HCT116 (cell line): Measurements from ENCODE around the gene PXK. TPM values are rescaled to one million over a fixed set of nuclear protein-coding genes. Genes with fewer than 3 reads are reported as not detected.

Experiments
- ATAC-seq: fragments of 200-7000 bp; cut with Tn5 transposase; 2 replicates; pipeline ENCODE4 v1.9.1; 2020; ENCODE audit warnings: mild to moderate bottlenecking, moderate library complexity
- BruUV-seq: library from RNA; stranded (reverse); fragments of 400-500 nt; replicated peaks from 2 replicates; lab custom pipeline; 2021; lab: Mats Ljungman, UMichigan
- CTCF ChIA-PET: fragments of 300-600 bp; sonication (Branson Sonifier 250); formaldehyde crosslinking; loops from one replicate; lab custom pipeline; 2021; ENCODE audit warnings: antibody characterized with exemption; lab: Charles Lee
- POLR2A ChIA-PET: fragments of 300-600, 350-600 bp; sonication (Branson Sonifier 250); formaldehyde crosslinking; loops from one replicate; lab custom pipeline; 2021; ENCODE audit warnings: antibody characterized with exemption; lab: Charles Lee
- RAD21 ChIA-PET, 2 experiments: fragments of 300-600 bp; sonication (Branson Sonifier 250); formaldehyde crosslinking; loops; one replicate each; lab custom pipeline; 2023; ENCODE audit warnings: low total read pairs in 2 of 2; ENCODE audit not compliant: uncharacterized antibody in 2 of 2, unreplicated experiment in 2 of 2, low non-redundant PET in 1 of 2; lab: Charles Lee
- DNase-seq: peaks from one replicate; pipeline ENCODE4 v3.0.0-alpha.2; 2010; ENCODE audit warnings: low read depth, low spot score
- H2AFZ ChIP-seq: fragments of 200-600 bp; shearing (Covaris generic), sonication (generic); 2 replicates; pipeline ENCODE4 v1.6.1; 2017; ENCODE audit warnings: low read depth, mixed run types, mixed read lengths, antibody characterized with exemption, low read length; ENCODE audit not compliant: poor library complexity, severe bottlenecking
- H3K27ac ChIP-seq: 2 replicates; pipeline ENCODE4 v1.5.1; 2012; ENCODE audit warnings: low read depth, low read length
- H3K27me3 ChIP-seq: fragments of 200-600 bp; sonication (generic); 2 replicates; pipeline ENCODE4 v1.6.1; 2016; ENCODE audit warnings: mixed run types, low read length, mixed read lengths; ENCODE audit not compliant: insufficient read depth
- H3K36me3 ChIP-seq, 2 experiments: fragments of 200-500 bp in 1 of 2; fragments of 200-600 bp in 1 of 2; sonication (Bioruptor generic) in 1 of 2; sonication (generic) in 1 of 2; 2 replicates each; pipeline versions ENCODE4 v1.5.1 to v1.6.1; 2014 to 2016; ENCODE audit warnings: low read length in 2 of 2, inconsistent platforms in 1 of 2, mixed read lengths in 1 of 2, mixed run types in 1 of 2; ENCODE audit not compliant: insufficient read depth in 2 of 2, control insufficient read depth in 1 of 2
- H3K4me1 ChIP-seq, 2 experiments: fragments of 200-600 bp in 1 of 2; sonication (generic) in 1 of 2; 2 replicates each; pipeline versions ENCODE4 v1.5.1 to v1.6.1; 2012 to 2017; ENCODE audit warnings: low read length in 2 of 2, inconsistent platforms in 1 of 2, mild to moderate bottlenecking in 1 of 2, mixed read lengths in 1 of 2, mixed run types in 1 of 2, moderate library complexity in 1 of 2; ENCODE audit not compliant: insufficient read depth in 2 of 2, control insufficient read depth in 1 of 2
- H3K4me2 ChIP-seq: fragments of 200-600 bp; sonication (generic); 2 replicates; pipeline ENCODE4 v1.6.1; 2017; ENCODE audit warnings: mixed run types, low read length, mixed read lengths
- H3K4me3 ChIP-seq, 2 experiments: fragments of 200-600 bp in 1 of 2; sonication (generic) in 1 of 2; replicated peaks in 1 of 2; 2 replicates each; pipeline ENCODE4 v1.5.1; 2011 to 2016; ENCODE audit warnings: low read length in 2 of 2, control low read depth in 1 of 2, low read depth in 1 of 2, mild to moderate bottlenecking in 1 of 2, mixed read lengths in 1 of 2, mixed run types in 1 of 2
- H3K79me2 ChIP-seq: fragments of 200-600 bp; sonication (generic); 2 replicates; pipeline ENCODE4 v1.6.1; 2017; ENCODE audit warnings: mild to moderate bottlenecking, mixed run types, low read length, moderate library complexity, mixed read lengths; ENCODE audit not compliant: insufficient read depth
- H3K9ac ChIP-seq: fragments of 200-600 bp; sonication (generic); 2 replicates; pipeline ENCODE4 v1.6.1; 2016; ENCODE audit warnings: low read length, mixed read lengths
- H3K9me2 ChIP-seq: fragments of 200-600 bp; sonication (generic), shearing (Covaris generic); 2 replicates; pipeline ENCODE4 v1.6.1; 2017; ENCODE audit warnings: mixed run types, mild to moderate bottlenecking, moderate library complexity; ENCODE audit not compliant: insufficient read depth
- H3K9me3 ChIP-seq, 2 experiments: fragments of 200-500 bp in 1 of 2; fragments of 200-600 bp in 1 of 2; sonication (Bioruptor generic) in 1 of 2; sonication (generic) in 1 of 2; 2 replicates each; pipeline ENCODE4 v1.6.1; 2014 to 2017; ENCODE audit warnings: low read length in 2 of 2, mixed read lengths in 2 of 2, inconsistent platforms in 1 of 2, low read depth in 1 of 2, mild to moderate bottlenecking in 1 of 2, mixed run types in 1 of 2, moderate library complexity in 1 of 2; ENCODE audit not compliant: control insufficient read depth in 1 of 2, insufficient read depth in 1 of 2
- H4K20me1 ChIP-seq: fragments of 200-600 bp; sonication (generic), shearing (Covaris generic); 2 replicates; pipeline ENCODE4 v1.6.1; 2017; ENCODE audit warnings: mixed run types, mild to moderate bottlenecking, moderate library complexity; ENCODE audit not compliant: insufficient read depth
- ATF3 ChIP-seq: IDR thresholded peaks from 2 replicates; pipeline ENCODE4 v1.6.1; 2012
- EGR1 ChIP-seq: IDR thresholded peaks from 2 replicates; pipeline ENCODE4 v1.6.1; 2012; ENCODE audit warnings: low read depth
- ELF1 ChIP-seq: IDR thresholded peaks from 2 replicates; pipeline ENCODE4 v1.6.1; 2012; ENCODE audit warnings: low read depth, borderline replicate concordance
- EZH2phosphoT487 ChIP-seq: fragments of 200-600 bp; IDR thresholded peaks from 2 replicates; pipeline ENCODE4 v1.6.1; 2018; ENCODE audit warnings: antibody characterized with exemption, borderline replicate concordance
- JUND ChIP-seq: IDR thresholded peaks from 2 replicates; pipeline ENCODE4 v1.6.1; 2012
- POLR2AphosphoS5 ChIP-seq: IDR thresholded peaks from 2 replicates; pipeline ENCODE4 v1.6.1; 2011; ENCODE audit warnings: mild to moderate bottlenecking, low read depth, low read length, moderate library complexity
- RAD21 ChIP-seq: IDR thresholded peaks from 2 replicates; pipeline ENCODE4 v1.6.1; 2012; ENCODE audit warnings: low read depth, mild to moderate bottlenecking
- REST ChIP-seq: IDR thresholded peaks from 2 replicates; pipeline ENCODE4 v1.6.1; 2012; ENCODE audit warnings: low read depth
- SIN3A ChIP-seq: IDR thresholded peaks from 2 replicates; pipeline ENCODE4 v1.6.1; 2012; ENCODE audit warnings: low read depth
- SP1 ChIP-seq: IDR thresholded peaks from 2 replicates; pipeline ENCODE4 v1.6.1; 2012; ENCODE audit warnings: low read depth
- YY1 ChIP-seq: IDR thresholded peaks from 2 replicates; pipeline ENCODE4 v1.6.1; 2011; ENCODE audit warnings: low read length, low read depth, moderate library complexity, mild to moderate bottlenecking; ENCODE audit not compliant: insufficient replicate concordance; ENCODE audit errors: extremely low read depth
- ZFX ChIP-seq: fragments of 450-650 bp; IDR thresholded peaks from 2 replicates; pipeline ENCODE4 v1.6.1; 2017
- intact Hi-C: fragments of 100-400 bp; cut with micrococcal nuclease; formaldehyde crosslinking; loops from 2 replicates; pipeline ENCODE4 v1.10.0; 2022
- total RNA-seq: library from RNA; stranded (reverse); gene quantifications from one replicate; pipeline ENCODE4 v1.2.1, GENCODE V29; 2021; ENCODE audit not compliant: unreplicated experiment

The PXK gene
- total RNA-seq, 1 experiment from 2014 or later: 10.2 TPM

- no peak for TF ChIP-seq SP1
- TF ChIP-seq ATF3: no peak
- TF ChIP-seq REST: no peak
- no peak for TF ChIP-seq POLR2AphosphoS5
- no peak for TF ChIP-seq ELF1
- no peak for TF ChIP-seq ZFX
- TF ChIP-seq EZH2phosphoT487: no peak
- TF ChIP-seq RAD21: no peak
- TF ChIP-seq EGR1: no peak
- no peak for TF ChIP-seq JUND
- no peak for TF ChIP-seq SIN3A
- no peak for TF ChIP-seq YY1
- BruUV-seq: no TSS peak
- intact Hi-C loops: no loop called here
- Histone ChIP-seq H3K4me3 (no peak overlapping the region), H3K36me3 (no peaks in the 10 kb centered on the region), H3K4me2 (no peak overlapping the region), H3K79me2 (no peaks in the 10 kb centered on the region), H3K4me1 (peaks cover 10 to 11% of the 10 kb centered on the region in 2 experiments; a peak in 3 of 4 replicates), H3K9me3 (no peaks in the 10 kb centered on the region), H2AFZ (no peak overlapping the region), H3K9ac (no peak overlapping the region), H4K20me1 (no peaks in the 10 kb centered on the region), H3K9me2 (no peaks in the 10 kb centered on the region), H3K27ac (no peak overlapping the region), H3K27me3 (no peaks in the 10 kb centered on the region)
- DNase-seq (no peak), ATAC-seq (peak; percentile 72)
- RAD21 ChIA-PET: no interaction called here
- POLR2A ChIA-PET: no interaction called here
- CTCF ChIA-PET: no interaction called here
These were observed 19.2 kb downstream of the PXK start for GRCh38 chr3:58351920-58352319.
